Esophagus muscularis mucosa (tissue), 4 donors: ENCODE data around the gene PDK1.

Experiments
- EP300 ChIP-seq: sonication (generic); formaldehyde crosslinking; IDR thresholded peaks from one replicate; pipeline ENCODE4 v1.6.1; 2017; ENCODE audit warnings: antibody characterized with exemption
- POLR2A ChIP-seq: fragments of 450-650 bp; IDR thresholded peaks from one replicate; pipeline ENCODE4 v1.6.1; 2017; ENCODE audit warnings: antibody characterized with exemption, moderate library complexity, mild to moderate bottlenecking, low read depth
- POLR2AphosphoS5 ChIP-seq, 2 donors: sonication (generic); formaldehyde crosslinking; IDR thresholded peaks; one replicate each; pipeline ENCODE4 v1.6.1; 2017; ENCODE audit warnings: antibody characterized with exemption in 2 of 2
- TF ChIP-seq, protein P1 (sequence below), 3 experiments: fragments of 200-600 bp in 2 of 3; fragments of 450-650 bp in 1 of 3; sonication (generic) in 2 of 3; IDR thresholded peaks; one replicate each; pipeline ENCODE4 v1.5.1; 2017 to 2019; ENCODE audit warnings: antibody characterized with exemption in 3 of 3, mild to moderate bottlenecking in 2 of 3, moderate library complexity in 1 of 3

DNA sequence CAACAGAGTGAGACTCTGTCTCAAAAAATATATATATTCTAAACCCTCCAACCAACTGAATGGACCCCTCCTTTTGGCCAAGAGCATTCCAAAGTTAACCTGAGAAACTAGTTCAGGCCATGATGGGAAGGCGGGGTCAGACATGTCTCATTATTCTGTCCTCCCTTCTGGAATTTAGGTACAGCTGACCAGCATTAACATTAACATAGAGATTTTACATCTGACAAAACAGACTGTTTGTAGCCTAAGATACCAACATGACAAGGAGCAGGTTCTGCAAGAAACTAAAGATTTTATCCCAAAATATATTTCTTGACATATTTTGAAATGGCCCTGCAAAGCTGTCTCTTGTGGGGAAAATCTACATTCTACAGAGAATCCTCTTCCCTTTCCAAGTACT is 6.8 kb upstream of the PDK1 start:
- TF ChIP-seq, protein P1, sequence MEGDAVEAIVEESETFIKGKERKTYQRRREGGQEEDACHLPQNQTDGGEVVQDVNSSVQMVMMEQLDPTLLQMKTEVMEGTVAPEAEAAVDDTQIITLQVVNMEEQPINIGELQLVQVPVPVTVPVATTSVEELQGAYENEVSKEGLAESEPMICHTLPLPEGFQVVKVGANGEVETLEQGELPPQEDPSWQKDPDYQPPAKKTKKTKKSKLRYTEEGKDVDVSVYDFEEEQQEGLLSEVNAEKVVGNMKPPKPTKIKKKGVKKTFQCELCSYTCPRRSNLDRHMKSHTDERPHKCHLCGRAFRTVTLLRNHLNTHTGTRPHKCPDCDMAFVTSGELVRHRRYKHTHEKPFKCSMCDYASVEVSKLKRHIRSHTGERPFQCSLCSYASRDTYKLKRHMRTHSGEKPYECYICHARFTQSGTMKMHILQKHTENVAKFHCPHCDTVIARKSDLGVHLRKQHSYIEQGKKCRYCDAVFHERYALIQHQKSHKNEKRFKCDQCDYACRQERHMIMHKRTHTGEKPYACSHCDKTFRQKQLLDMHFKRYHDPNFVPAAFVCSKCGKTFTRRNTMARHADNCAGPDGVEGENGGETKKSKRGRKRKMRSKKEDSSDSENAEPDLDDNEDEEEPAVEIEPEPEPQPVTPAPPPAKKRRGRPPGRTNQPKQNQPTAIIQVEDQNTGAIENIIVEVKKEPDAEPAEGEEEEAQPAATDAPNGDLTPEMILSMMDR (IDR thresholded peaks at IDR 0.05), result no peak
- TF ChIP-seq EP300 (no peak), POLR2A (no peak), POLR2AphosphoS5 (IDR thresholded peaks at IDR 0.05) (no peak)
